ENCODE results near the gene CDH6. TPM values are rescaled to one million over a fixed set of nuclear protein-coding genes. Genes with fewer than 3 reads are reported as not detected.

The CDH6 gene
- total and polyA plus RNA-seq, 2 donors (not counting 3 experiments of a cell fraction or from before 2014, with no cell fraction given) = 0.06 TPM; not detected in 1

DNA sequence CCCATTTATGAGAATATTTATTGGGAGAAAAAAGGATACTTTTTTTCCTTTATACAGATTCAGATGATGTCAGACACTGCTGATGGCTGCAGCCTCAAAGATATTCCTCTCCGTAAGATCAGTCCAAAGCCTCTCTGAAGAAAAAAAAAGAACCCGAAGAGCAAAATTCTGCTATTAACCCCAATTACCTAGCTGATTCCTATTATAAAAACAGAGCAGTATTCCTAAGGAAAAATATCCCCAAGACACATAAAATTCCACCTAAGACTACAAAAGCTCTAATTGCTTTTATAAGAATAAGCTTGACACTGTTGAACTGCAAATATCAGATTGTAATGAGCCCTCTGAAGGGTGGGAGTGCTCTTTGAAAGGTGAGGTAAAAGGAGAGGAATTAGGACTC lies 138.7 kb downstream of the CDH6 start:
- Histone ChIP-seq H3K36me3 (ENCODE audit: control insufficient read depth in 2 of 2, extremely low read depth in 1 of 2, insufficient read depth in 2 of 2, low read length in 2 of 2) (no peaks in the 10 kb centered on the region), H3K4me1 (ENCODE audit: control insufficient read depth, extremely low read depth, insufficient read depth, low read length) (no peaks in the 10 kb centered on the region), H3K27me3 (ENCODE audit: control insufficient read depth in 2 of 2, insufficient read depth in 2 of 2, low read length in 2 of 2) (no peaks in the 10 kb centered on the region), H2AFZ (ENCODE audit: low read depth, low read length) (no peak overlapping the region), H3K4me2 (ENCODE audit: insufficient read depth, low read length) (no peak overlapping the region), H3K9me1 (replicated peaks; ENCODE audit: control insufficient read depth, extremely low read depth, insufficient read depth, low read length) (no peaks in the 10 kb centered on the region), H3K27ac (ENCODE audit: insufficient read depth, low read depth, low read length) (no peak overlapping the region), H3K9me3 (replicated peaks; ENCODE audit: control insufficient read depth, insufficient read depth, low read length) (no peaks in the 10 kb centered on the region), H3K9ac (replicated peaks; ENCODE audit: extremely low read depth, insufficient read depth, low read length) (no peak overlapping the region), H3K4me3 (replicated peaks in 1 of 3; ENCODE audit: insufficient read depth in 1 of 3, low read depth in 1 of 3, low read length in 3 of 3) (no peak overlapping the region), H4K20me1 (replicated peaks; ENCODE audit: control insufficient read depth, extremely low read depth, insufficient read depth, low read length) (no peaks in the 10 kb centered on the region), H3K79me2 (ENCODE audit: control insufficient read depth, insufficient read depth, low read length) (no peaks in the 10 kb centered on the region)
- intact Hi-C loops (cut with micrococcal nuclease) (no loop called here), dilution Hi-C loops (cut with MboI; ENCODE audit: extremely low pct_ligation_motif_present, low sequenced_read_pairs) (no loop called here)
- POLR2A ChIA-PET = no interaction called here
- CTCF ChIA-PET = no interaction called here
- no peak for FAIRE-seq
- no TSS peak for BruUV-seq (replicated peaks)
- DNase-seq (ENCODE audit: low read depth, low spot score) = no peak
- TF ChIP-seq, protein P1, sequence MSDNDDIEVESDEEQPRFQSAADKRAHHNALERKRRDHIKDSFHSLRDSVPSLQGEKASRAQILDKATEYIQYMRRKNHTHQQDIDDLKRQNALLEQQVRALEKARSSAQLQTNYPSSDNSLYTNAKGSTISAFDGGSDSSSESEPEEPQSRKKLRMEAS (IDR thresholded peaks at IDR 0.05; ENCODE audit: insufficient read depth, insufficient read length) = no peak
- TF ChIP-seq, protein P2, sequence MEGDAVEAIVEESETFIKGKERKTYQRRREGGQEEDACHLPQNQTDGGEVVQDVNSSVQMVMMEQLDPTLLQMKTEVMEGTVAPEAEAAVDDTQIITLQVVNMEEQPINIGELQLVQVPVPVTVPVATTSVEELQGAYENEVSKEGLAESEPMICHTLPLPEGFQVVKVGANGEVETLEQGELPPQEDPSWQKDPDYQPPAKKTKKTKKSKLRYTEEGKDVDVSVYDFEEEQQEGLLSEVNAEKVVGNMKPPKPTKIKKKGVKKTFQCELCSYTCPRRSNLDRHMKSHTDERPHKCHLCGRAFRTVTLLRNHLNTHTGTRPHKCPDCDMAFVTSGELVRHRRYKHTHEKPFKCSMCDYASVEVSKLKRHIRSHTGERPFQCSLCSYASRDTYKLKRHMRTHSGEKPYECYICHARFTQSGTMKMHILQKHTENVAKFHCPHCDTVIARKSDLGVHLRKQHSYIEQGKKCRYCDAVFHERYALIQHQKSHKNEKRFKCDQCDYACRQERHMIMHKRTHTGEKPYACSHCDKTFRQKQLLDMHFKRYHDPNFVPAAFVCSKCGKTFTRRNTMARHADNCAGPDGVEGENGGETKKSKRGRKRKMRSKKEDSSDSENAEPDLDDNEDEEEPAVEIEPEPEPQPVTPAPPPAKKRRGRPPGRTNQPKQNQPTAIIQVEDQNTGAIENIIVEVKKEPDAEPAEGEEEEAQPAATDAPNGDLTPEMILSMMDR (IDR thresholded peaks at IDR 0.05; ENCODE audit: extremely low read depth in 1 of 2, insufficient read depth in 1 of 2, low read depth in 1 of 2, low read length in 2 of 2) = no peak
- no peak for TF ChIP-seq JUN (IDR thresholded peaks at IDR 0.05; ENCODE audit: borderline replicate concordance, insufficient read depth, insufficient read length, low read depth)
- no peak for TF ChIP-seq POLR2AphosphoS5 (IDR thresholded peaks at IDR 0.05; ENCODE audit: insufficient read depth, low read depth, low read length)
- TF ChIP-seq MYC (IDR thresholded peaks at IDR 0.05; ENCODE audit: low read depth, low read length) = no peak
- TF ChIP-seq FOS (IDR thresholded peaks at IDR 0.05; ENCODE audit: borderline replicate concordance, insufficient read depth, low read length) = no peak
- no peak for TF ChIP-seq GATA2 (IDR thresholded peaks at IDR 0.05; ENCODE audit: insufficient read depth, insufficient read length, low read depth, low read length)
- no peak for TF ChIP-seq POLR2A (IDR thresholded peaks at IDR 0.05; ENCODE audit: low read depth, low read length)
- TF ChIP-seq EZH2 (IDR thresholded peaks at IDR 0.05; ENCODE audit: borderline replicate concordance, low read depth, low read length, severe bottlenecking) = no peak
